ENCODE measurements around the gene CAPZB. TPM values are rescaled to one million over a fixed set of nuclear protein-coding genes. Genes with fewer than 3 reads are reported as not detected.
"Not testable (repeated sequence)": the region's sequence is repeated elsewhere in the genome, so short reads cannot be mapped to it uniquely, and the experiment has no call there.

The CAPZB gene
- total and polyA plus RNA-seq, 7 donors = 128 to 454 (median 214) TPM

DNA sequence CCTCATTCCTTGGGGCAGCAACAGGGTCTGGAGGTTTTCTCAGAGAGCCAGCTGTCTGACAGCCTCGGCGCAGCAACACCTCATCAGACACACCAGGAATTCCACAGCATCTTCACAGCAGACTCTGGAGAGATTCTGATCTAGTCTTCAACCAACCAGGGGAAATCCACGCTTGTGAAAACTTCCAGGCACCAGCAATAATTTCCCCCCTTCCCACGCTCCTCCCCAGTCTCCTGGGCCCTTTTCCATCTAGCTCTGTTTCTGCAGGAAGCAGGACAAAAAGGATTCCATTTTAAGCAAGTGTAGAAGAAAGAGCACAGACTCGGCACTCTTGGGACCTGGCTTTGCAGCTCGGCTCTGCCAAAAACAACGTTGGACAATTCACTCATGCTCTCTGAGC, 44.3 kb upstream of the CAPZB start:
- no peak overlapping the region for H3K4me3 ChIP-seq
- H3K36me3 ChIP-seq = no peaks in the 10 kb centered on the region
- no peak for DNase-seq
- no peaks in the 10 kb centered on the region for H3K9me3 ChIP-seq
- TF ChIP-seq EP300 (IDR thresholded peaks at IDR 0.05) (no peak), POLR2AphosphoS5 (IDR thresholded peaks at IDR 0.05) (peak; percentile 17 to 49 (median 37))
- 76 to 89% methylated on average over 7 of the region's 7 CpGs for WGBS, 2 donors
- H3K4me1 ChIP-seq = peaks cover 0 to 45% (median 29%) of the 10 kb centered on the region in 4 donors
- H3K27ac ChIP-seq = peak overlapping the region; percentile 78 to 85 (median 80)
- intact Hi-C loops (cut with DNase I) = no loop called here
- H3K27me3 ChIP-seq = no peaks in the 10 kb centered on the region

GRCh38 chr1:19528438-19528837, 43.1 kb upstream of the CAPZB start:
- H3K27me3 ChIP-seq = no peaks in the 10 kb centered on the region
- H3K27ac ChIP-seq = peak overlapping the region in 1 of 4 donors; percentile 85
- H3K4me1 ChIP-seq = peaks cover 0 to 34% (median 21%) of the 10 kb centered on the region in 4 donors
- WGBS, 2 donors = 78 to 87% methylated on average over 2 of the region's 2 CpGs
- TF ChIP-seq CTCF (IDR thresholded peaks at IDR 0.05) (no peak), EP300 (IDR thresholded peaks at IDR 0.05) (no peak), POLR2A (IDR thresholded peaks at IDR 0.05) (no peak), POLR2AphosphoS5 (IDR thresholded peaks at IDR 0.05) (no peak)
- H3K4me3 ChIP-seq = no peak overlapping the region
- H3K9me3 ChIP-seq = no peaks in the 10 kb centered on the region
- no peak for DNase-seq
- intact Hi-C loops (cut with DNase I) = no loop called here
- H3K36me3 ChIP-seq = no peaks in the 10 kb centered on the region

DNA sequence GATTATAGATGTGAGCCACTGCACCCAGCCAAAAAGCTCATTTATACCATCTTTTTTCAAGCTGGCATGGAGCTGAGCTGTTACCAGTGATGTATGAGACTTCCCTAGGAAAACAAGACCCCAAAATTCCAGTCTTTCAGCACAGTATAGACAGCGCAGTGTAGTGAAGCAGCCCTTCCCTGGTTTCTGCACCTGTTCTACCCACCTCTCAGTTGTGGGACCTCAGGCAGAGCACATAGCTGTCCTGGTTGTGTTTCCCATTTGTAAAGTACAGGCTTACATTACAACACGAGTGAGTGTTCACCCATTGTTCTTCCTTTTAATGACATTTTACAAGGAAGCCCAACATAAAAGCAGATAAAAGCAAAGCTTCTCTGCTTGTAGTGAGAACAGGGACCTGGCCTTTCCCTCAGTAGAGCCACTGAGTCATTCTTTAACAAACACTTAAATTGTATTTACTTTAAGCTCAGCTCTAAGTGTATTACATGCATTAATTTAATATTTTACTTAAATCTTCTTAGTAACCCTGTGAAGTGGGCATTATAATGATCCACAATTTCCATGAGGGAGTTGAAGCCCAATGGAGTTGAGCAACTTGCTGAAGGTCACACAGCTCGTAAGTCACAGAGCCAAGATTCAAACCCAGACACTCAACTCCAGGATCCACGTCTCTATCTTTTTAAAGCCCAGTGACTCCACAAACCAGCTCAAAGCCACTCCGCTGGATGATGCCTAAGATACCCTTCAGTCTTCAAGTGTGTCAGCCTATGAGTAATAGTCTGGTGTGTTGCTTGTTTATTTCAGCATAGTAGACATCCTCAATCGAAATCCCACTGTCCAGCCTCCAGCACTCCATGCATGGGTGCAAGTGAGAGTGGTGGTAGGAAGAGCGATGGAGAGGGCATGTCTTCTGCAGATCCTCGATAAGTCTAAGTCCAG, 40.5 kb upstream of the CAPZB start:
- WGBS, 2 donors = 61 to 81% methylated on average over 8 of the region's 8 CpGs
- Histone ChIP-seq H3K4me1 (peaks cover 0 to 20% (median 10%) of the 10 kb centered on the region in 4 donors), H3K36me3 (no peaks in the 10 kb centered on the region), H3K27me3 (no peaks in the 10 kb centered on the region), H3K9me3 (no peaks in the 10 kb centered on the region), H3K27ac (peak overlapping the region in 1 of 4 donors; percentile 2), H3K4me3 (no peak overlapping the region)
- intact Hi-C loops (cut with DNase I) = no loop called here
- DNase-seq = no peak
- no peak for TF ChIP-seq CTCF (IDR thresholded peaks at IDR 0.05)
- no peak for TF ChIP-seq POLR2AphosphoS5 (IDR thresholded peaks at IDR 0.05)
- no peak for TF ChIP-seq POLR2A (IDR thresholded peaks at IDR 0.05)
- no peak for TF ChIP-seq EP300 (IDR thresholded peaks at IDR 0.05)

DNA sequence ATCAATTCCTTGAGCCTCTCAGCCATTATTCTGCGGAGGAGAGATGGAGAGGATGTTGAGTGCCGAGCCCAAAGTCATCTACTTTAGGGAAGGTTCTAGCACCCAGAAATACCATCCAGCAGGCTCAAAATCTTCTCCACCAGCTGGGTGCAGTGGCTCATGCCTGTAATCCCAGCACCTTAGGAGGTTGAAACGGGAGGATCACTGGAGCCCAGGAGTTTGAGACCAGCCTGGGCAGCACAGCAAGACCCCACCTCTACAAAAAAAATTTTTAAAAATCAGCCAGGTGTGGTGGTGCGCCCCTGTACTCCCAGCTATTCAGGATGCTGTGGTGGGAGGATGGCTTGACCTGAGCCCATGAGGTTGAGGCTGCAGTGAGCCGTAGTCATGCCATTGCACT, 39.5 kb upstream of the CAPZB start:
- WGBS, 2 donors = 96 to 97% methylated on average over 5 of the region's 5 CpGs
- intact Hi-C loops (cut with DNase I) = no loop called here
- no peaks in the 10 kb centered on the region for H3K36me3 ChIP-seq

GRCh38 chr1:19522570-19522969, 37.2 kb upstream of the CAPZB start:
- H3K27me3 ChIP-seq; H3K36me3 ChIP-seq; DNase-seq; H3K27ac ChIP-seq; intact Hi-C loops (cut with DNase I); H3K9me3 ChIP-seq; H3K4me1 ChIP-seq; H3K4me3 ChIP-seq: not testable (repeated sequence)
- WGBS, 2 donors = 94 to 95% methylated on average over 4 of the region's 4 CpGs

More for the DNA sequence above, 39.5 kb upstream of the CAPZB start:
- TF ChIP-seq CTCF (IDR thresholded peaks at IDR 0.05) = no peak
- no peak for TF ChIP-seq POLR2AphosphoS5 (IDR thresholded peaks at IDR 0.05)
- TF ChIP-seq EP300 (IDR thresholded peaks at IDR 0.05) = no peak
- no peak for TF ChIP-seq POLR2A (IDR thresholded peaks at IDR 0.05)
- DNase-seq = no peak
- H3K27me3 ChIP-seq = no peaks in the 10 kb centered on the region
- no peak overlapping the region for H3K4me3 ChIP-seq
- no peak overlapping the region for H3K27ac ChIP-seq
- H3K9me3 ChIP-seq = no peaks in the 10 kb centered on the region
- peaks cover 0 to 10% (median 6%) of the 10 kb centered on the region in 4 donors for H3K4me1 ChIP-seq

All from sigmoid colon (tissue), 7 donors.